ENCODE data around the gene CDKN1B.

CDKN1B gene

GRCh38 chr12:12683725-12684124 lies 33.4 kb upstream of the CDKN1B start:
- Histone ChIP-seq H2AFZ (ENCODE audit: low read length) (no peak overlapping the region), H3K9me3 (ENCODE audit: low read length) (no peaks in the 10 kb centered on the region), H3K27me3 (ENCODE audit: insufficient read depth, low read length) (no peaks in the 10 kb centered on the region), H4K20me1 (ENCODE audit: insufficient read depth, low read length) (no peaks in the 10 kb centered on the region), H3K4me3 (ENCODE audit: low read depth, low read length, poor library complexity, severe bottlenecking) (no peak overlapping the region), H3K4me2 (ENCODE audit: low read length) (no peak overlapping the region), H3K9me2 (ENCODE audit: low read depth, low read length) (no peaks in the 10 kb centered on the region), H3K36me3 (ENCODE audit: insufficient read depth, low read length) (no peaks in the 10 kb centered on the region), H3K27ac (ENCODE audit: low read depth, low read length, poor library complexity, severe bottlenecking) (no peak overlapping the region), H3K4me1 (ENCODE audit: insufficient read depth, low read length, severe bottlenecking) (no peaks in the 10 kb centered on the region), H3K9ac (ENCODE audit: low read length) (no peak overlapping the region), H3K79me2 (ENCODE audit: insufficient read depth, low read length) (no peaks in the 10 kb centered on the region), H3F3A (ENCODE audit: insufficient read depth, low read length) (no peaks in the 10 kb centered on the region)
- TF ChIP-seq EZH2 (IDR thresholded peaks at IDR 0.05; ENCODE audit: borderline replicate concordance, low read length), result no peak
- TF ChIP-seq CTCF (IDR thresholded peaks at IDR 0.05; ENCODE audit: low read length), result no peak

GRCh38 chr12:12684375-12685106 lies 32.6 kb upstream of the CDKN1B start:
- Histone ChIP-seq H3K9ac (ENCODE audit: low read length) (no peak overlapping the region), H3K79me2 (ENCODE audit: insufficient read depth, low read length) (no peaks in the 10 kb centered on the region), H3K4me2 (ENCODE audit: low read length) (no peak overlapping the region), H4K20me1 (ENCODE audit: insufficient read depth, low read length) (no peaks in the 10 kb centered on the region), H3K9me3 (ENCODE audit: low read length) (no peaks in the 10 kb centered on the region), H3K9me2 (ENCODE audit: low read depth, low read length) (no peaks in the 10 kb centered on the region), H3K36me3 (ENCODE audit: insufficient read depth, low read length) (no peaks in the 10 kb centered on the region), H3F3A (ENCODE audit: insufficient read depth, low read length) (no peaks in the 10 kb centered on the region), H3K4me3 (ENCODE audit: low read depth, low read length, poor library complexity, severe bottlenecking) (no peak overlapping the region), H3K27ac (ENCODE audit: low read depth, low read length, poor library complexity, severe bottlenecking) (no peak overlapping the region), H3K27me3 (ENCODE audit: insufficient read depth, low read length) (no peaks in the 10 kb centered on the region), H2AFZ (ENCODE audit: low read length) (no peak overlapping the region), H3K4me1 (ENCODE audit: insufficient read depth, low read length, severe bottlenecking) (peaks cover 2% of the 10 kb centered on the region)
- TF ChIP-seq EZH2 (IDR thresholded peaks at IDR 0.05; ENCODE audit: borderline replicate concordance, low read length) (no peak), CTCF (IDR thresholded peaks at IDR 0.05; ENCODE audit: low read length) (no peak)

- H4K20me1 ChIP-seq (ENCODE audit: insufficient read depth, low read length), result no peaks in the 10 kb centered on the region
- H3K79me2 ChIP-seq (ENCODE audit: insufficient read depth, low read length), result no peaks in the 10 kb centered on the region
- no peak overlapping the region for H3K27ac ChIP-seq (ENCODE audit: low read depth, low read length, poor library complexity, severe bottlenecking)
- H3K36me3 ChIP-seq (ENCODE audit: insufficient read depth, low read length), result no peaks in the 10 kb centered on the region
- H3K27me3 ChIP-seq (ENCODE audit: insufficient read depth, low read length), result no peaks in the 10 kb centered on the region
- TF ChIP-seq EZH2 (IDR thresholded peaks at IDR 0.05; ENCODE audit: borderline replicate concordance, low read length) (no peak), CTCF (IDR thresholded peaks at IDR 0.05; ENCODE audit: low read length) (no peak)
- no peak overlapping the region for H3K9ac ChIP-seq (ENCODE audit: low read length)
- H3F3A ChIP-seq (ENCODE audit: insufficient read depth, low read length), result no peaks in the 10 kb centered on the region
- no peak overlapping the region for H3K4me2 ChIP-seq (ENCODE audit: low read length)
- H3K4me1 ChIP-seq (ENCODE audit: insufficient read depth, low read length, severe bottlenecking), result peaks cover 9% of the 10 kb centered on the region
- H3K9me2 ChIP-seq (ENCODE audit: low read depth, low read length), result no peaks in the 10 kb centered on the region
- no peak overlapping the region for H2AFZ ChIP-seq (ENCODE audit: low read length)
- no peaks in the 10 kb centered on the region for H3K9me3 ChIP-seq (ENCODE audit: low read length)
- H3K4me3 ChIP-seq (ENCODE audit: low read depth, low read length, poor library complexity, severe bottlenecking), result no peak overlapping the region
Observed at GRCh38 chr12:12685305-12685704, 31.9 kb upstream of the CDKN1B start.
